H9 (cell line): ENCODE measurements around the gene TRIM27. TPM values are rescaled to one million over a fixed set of nuclear protein-coding genes. Genes with fewer than 3 reads are reported as not detected.

ENCODE experiments used
- DNase-seq: peaks from one replicate; pipeline ENCODE4 v3.0.0-alpha.2; 2017
- H2AFZ ChIP-seq: one replicate; pipeline ENCODE4 v1.6.1; 2013; ENCODE audit warnings: mild to moderate bottlenecking, low read length, control low read depth, moderate library complexity
- H2AK5ac ChIP-seq: 2 replicates; pipeline ENCODE4 v1.6.1; 2013; ENCODE audit warnings: low read length, control low read depth, mixed read lengths; ENCODE audit not compliant: insufficient read length
- H2BK120ac ChIP-seq: one replicate; pipeline ENCODE4 v1.6.1; 2013; ENCODE audit warnings: low read depth, mild to moderate bottlenecking, low read length, control low read depth, inconsistent platforms; ENCODE audit not compliant: poor library complexity, severe bottlenecking
- H2BK12ac ChIP-seq: 2 replicates; pipeline ENCODE4 v1.6.1; 2013; ENCODE audit warnings: low read length, control low read depth, mixed read lengths, low read depth; ENCODE audit not compliant: insufficient read length
- H2BK15ac ChIP-seq: 2 replicates; pipeline ENCODE4 v1.6.1; 2013; ENCODE audit warnings: low read depth, low read length, control low read depth
- H2BK20ac ChIP-seq: one replicate; pipeline ENCODE4 v1.6.1; 2013; ENCODE audit warnings: low read depth, mild to moderate bottlenecking, low read length, control low read depth, inconsistent platforms; ENCODE audit not compliant: poor library complexity, severe bottlenecking
- H2BK5ac ChIP-seq: 2 replicates; pipeline ENCODE4 v1.6.1; 2013; ENCODE audit warnings: low read length, control low read depth, mixed read lengths; ENCODE audit not compliant: insufficient read length
- H3K14ac ChIP-seq: 2 replicates; pipeline ENCODE4 v1.6.1; 2013; ENCODE audit warnings: low read length, control low read depth; ENCODE audit not compliant: insufficient read depth
- H3K18ac ChIP-seq: 2 replicates; pipeline ENCODE4 v1.6.1; 2013; ENCODE audit warnings: low read depth, mild to moderate bottlenecking, mixed read lengths, low read length, control low read depth; ENCODE audit not compliant: insufficient read length
- H3K23ac ChIP-seq: 2 replicates; pipeline ENCODE4 v1.6.1; 2013; ENCODE audit warnings: low read length, control low read depth, mixed read lengths, low read depth; ENCODE audit not compliant: insufficient read length
- H3K23me2 ChIP-seq: 2 replicates; pipeline ENCODE4 v1.6.1; 2013; ENCODE audit warnings: low read depth, mild to moderate bottlenecking, mixed read lengths, low read length, control low read depth; ENCODE audit not compliant: insufficient read length, poor library complexity, severe bottlenecking
- H3K27ac ChIP-seq: 2 replicates; pipeline ENCODE4 v1.5.1; 2013; ENCODE audit warnings: low read length, control low read depth, mixed read lengths, low read depth; ENCODE audit not compliant: insufficient read length
- H3K27me3 ChIP-seq: 2 replicates; pipeline ENCODE4 v1.6.1; 2013; ENCODE audit warnings: low read length, control low read depth, inconsistent platforms; ENCODE audit not compliant: insufficient read depth
- H3K4ac ChIP-seq: 2 replicates; pipeline ENCODE4 v1.6.1; 2013; ENCODE audit warnings: low read depth, mild to moderate bottlenecking, control low read depth, inconsistent platforms, low read length, moderate library complexity
- H3K4me1 ChIP-seq: 2 replicates; pipeline ENCODE4 v1.6.1; 2013; ENCODE audit warnings: low read length, control low read depth, inconsistent platforms; ENCODE audit not compliant: insufficient read depth
- H3K4me2 ChIP-seq: 2 replicates; pipeline ENCODE4 v1.6.1; 2013; ENCODE audit warnings: low read length, control low read depth, mixed read lengths; ENCODE audit not compliant: insufficient read length, insufficient read depth
- H3K56ac ChIP-seq: 2 replicates; pipeline ENCODE4 v1.6.1; 2013; ENCODE audit warnings: low read depth, mild to moderate bottlenecking, mixed read lengths, low read length, control low read depth; ENCODE audit not compliant: insufficient read length
- H3K79me1 ChIP-seq: 2 replicates; pipeline ENCODE4 v1.6.1; 2013; ENCODE audit warnings: low read depth, mild to moderate bottlenecking, moderate library complexity, low read length, control low read depth, inconsistent platforms; ENCODE audit not compliant: insufficient read depth, poor library complexity, severe bottlenecking
- H3K79me2 ChIP-seq: 2 replicates; pipeline ENCODE4 v1.6.1; 2013; ENCODE audit warnings: low read length, control low read depth, inconsistent platforms; ENCODE audit not compliant: insufficient read depth
- H3K9ac ChIP-seq: 2 replicates; pipeline ENCODE4 v1.6.1; 2013; ENCODE audit warnings: low read length, control low read depth, mixed read lengths; ENCODE audit not compliant: insufficient read length; ENCODE audit errors: extremely low read depth
- H3K9me3 ChIP-seq: one replicate; pipeline ENCODE4 v1.6.1; 2013; ENCODE audit warnings: low read depth, low read length, inconsistent platforms; ENCODE audit not compliant: control insufficient read depth
- H3T11ph ChIP-seq: one replicate; pipeline ENCODE4 v1.6.1; 2013; ENCODE audit warnings: mild to moderate bottlenecking, low read length, control low read depth, inconsistent platforms
- H4K20me1 ChIP-seq: one replicate; pipeline ENCODE4 v1.6.1; 2013; ENCODE audit not compliant: control insufficient read depth, insufficient read length, insufficient read depth
- H4K5ac ChIP-seq: 2 replicates; pipeline ENCODE4 v1.6.1; 2013; ENCODE audit warnings: low read depth, mild to moderate bottlenecking, mixed read lengths, low read length, control low read depth; ENCODE audit not compliant: insufficient read length
- H4K8ac ChIP-seq: replicated peaks from 2 replicates; pipeline ENCODE4 v1.6.1; 2013; ENCODE audit warnings: low read length, control low read depth, mixed read lengths, low read depth; ENCODE audit not compliant: insufficient read length
- H4K91ac ChIP-seq: 2 replicates; pipeline ENCODE4 v1.6.1; 2013; ENCODE audit warnings: low read depth, mild to moderate bottlenecking, moderate library complexity, mixed read lengths, low read length, control low read depth; ENCODE audit not compliant: insufficient read length
- H3K27ac Mint-ChIP-seq, 3 experiments: 2 replicates in 2 of 3; 3 replicates in 1 of 3; pipeline ENCODE4 v1.8.0; 2020 to 2021; ENCODE audit warnings: mixed read lengths in 3 of 3, mild to moderate bottlenecking in 1 of 3, moderate library complexity in 1 of 3
- H3K27me3 Mint-ChIP-seq: 2 replicates; pipeline ENCODE4 v1.8.0; 2021; ENCODE audit warnings: low read depth, mild to moderate bottlenecking, moderate library complexity, mixed read lengths
- H3K36me3 Mint-ChIP-seq, 3 experiments: 2 replicates in 2 of 3; 3 replicates in 1 of 3; pipeline ENCODE4 v1.8.0; 2020 to 2021; ENCODE audit warnings: low read depth in 3 of 3, mixed read lengths in 3 of 3; ENCODE audit not compliant: insufficient read depth in 1 of 3
- H3K4me1 Mint-ChIP-seq, 2 experiments: 2 replicates each; pipeline ENCODE4 v1.8.0; 2020; ENCODE audit warnings: mixed read lengths in 2 of 2
- H3K4me3 Mint-ChIP-seq, 2 experiments: 2 replicates in 1 of 2; 3 replicates in 1 of 2; pipeline ENCODE4 v1.8.0; 2020 to 2021; ENCODE audit warnings: mild to moderate bottlenecking in 2 of 2, mixed read lengths in 2 of 2, moderate library complexity in 1 of 2
- H3K9me3 Mint-ChIP-seq, 2 experiments: 2 replicates in 1 of 2; 3 replicates in 1 of 2; pipeline ENCODE4 v1.8.0; 2020; ENCODE audit warnings: mild to moderate bottlenecking in 2 of 2, mixed read lengths in 2 of 2, moderate library complexity in 1 of 2
- WGBS: extraction: QIAGEN DNeasy Blood & Tissue Kit; methylation state at CpG from one replicate; pipeline ENCODE4 v1.1.7; 2013; ENCODE audit warnings: missing lambda C conversion rate, low lambda C conversion rate, mixed read lengths; ENCODE audit not compliant: insufficient read length; ENCODE audit errors: extremely low coverage; 5-methylcytosine and 5-hydroxymethylcytosine counted together
- total RNA-seq: library from RNA; stranded (reverse); gene quantifications from 2 replicates; pipeline ENCODE4 v1.2.1, GENCODE V29; 2021
- TF ChIP-seq, protein P1 (sequence below): fragments of 200-600 bp; sonication (generic); conservative IDR thresholded peaks from 3 replicates; pipeline ENCODE4 v1.8.0; 2021; ENCODE audit warnings: antibody characterized with exemption, mild to moderate bottlenecking

The TRIM27 gene
- total RNA-seq, 1 experiment from 2014 or later, result 98.2 TPM

DNA sequence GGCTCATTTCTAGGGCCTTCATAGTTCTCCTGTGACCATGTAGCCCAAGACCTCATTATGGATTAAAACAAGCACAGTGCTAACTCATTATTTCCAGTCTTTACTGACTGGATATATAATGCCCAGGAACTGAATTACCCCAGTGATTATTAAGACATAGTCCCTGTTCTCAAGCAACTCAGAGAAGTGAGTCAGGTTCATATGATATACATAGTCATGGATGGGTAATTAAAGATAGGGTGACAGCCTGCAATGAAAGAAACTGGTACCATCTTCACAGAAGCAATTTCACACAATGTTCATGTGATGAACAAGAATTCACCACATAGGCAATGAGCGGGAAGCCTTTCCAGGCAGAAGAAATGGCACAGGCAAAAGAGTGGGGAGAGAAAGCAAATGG is 3.5 kb downstream of the TRIM27 start:
- no peak overlapping the region for H3K4ac ChIP-seq
- H3K56ac ChIP-seq, result no peak overlapping the region
- peaks cover 25% of the 10 kb centered on the region for H3K79me1 ChIP-seq
- no peak overlapping the region for H3K27ac ChIP-seq
- no peak overlapping the region for H3K4me3 Mint-ChIP-seq
- H2BK5ac ChIP-seq, result no peak overlapping the region
- no peak overlapping the region for H2AK5ac ChIP-seq
- H3K36me3 Mint-ChIP-seq, result peaks cover 59 to 72% (median 63%) of the 10 kb centered on the region in 3 experiments
- peaks cover 29% of the 10 kb centered on the region; the same call in 1 of the 2 replicates for H3K79me2 ChIP-seq
- no peak overlapping the region for H2BK15ac ChIP-seq
- no peak overlapping the region for H3K4me2 ChIP-seq
- H3K27me3 ChIP-seq, result no peaks in the 10 kb centered on the region
- H3K27ac Mint-ChIP-seq, result no peak overlapping the region
- H4K5ac ChIP-seq, result no peak overlapping the region
- H2AFZ ChIP-seq, result no peak overlapping the region
- no peak overlapping the region for H2BK12ac ChIP-seq
- H3K23me2 ChIP-seq, result peaks cover 4% of the 10 kb centered on the region
- no peak overlapping the region for H2BK20ac ChIP-seq
- no peak for DNase-seq
- no peaks in the 10 kb centered on the region for H4K20me1 ChIP-seq
- no peaks in the 10 kb centered on the region for H3K27me3 Mint-ChIP-seq
- no peak overlapping the region for H4K91ac ChIP-seq
- H2BK120ac ChIP-seq, result no peak overlapping the region
- no peak overlapping the region for H3K14ac ChIP-seq
- no CpG with 5 or more reads among the region's 1 CpG for WGBS
- H3K18ac ChIP-seq, result no peak overlapping the region
- H3K9me3 ChIP-seq, result no peaks in the 10 kb centered on the region
- H3K9me3 Mint-ChIP-seq, result no peaks in the 10 kb centered on the region
- TF ChIP-seq, protein P1, sequence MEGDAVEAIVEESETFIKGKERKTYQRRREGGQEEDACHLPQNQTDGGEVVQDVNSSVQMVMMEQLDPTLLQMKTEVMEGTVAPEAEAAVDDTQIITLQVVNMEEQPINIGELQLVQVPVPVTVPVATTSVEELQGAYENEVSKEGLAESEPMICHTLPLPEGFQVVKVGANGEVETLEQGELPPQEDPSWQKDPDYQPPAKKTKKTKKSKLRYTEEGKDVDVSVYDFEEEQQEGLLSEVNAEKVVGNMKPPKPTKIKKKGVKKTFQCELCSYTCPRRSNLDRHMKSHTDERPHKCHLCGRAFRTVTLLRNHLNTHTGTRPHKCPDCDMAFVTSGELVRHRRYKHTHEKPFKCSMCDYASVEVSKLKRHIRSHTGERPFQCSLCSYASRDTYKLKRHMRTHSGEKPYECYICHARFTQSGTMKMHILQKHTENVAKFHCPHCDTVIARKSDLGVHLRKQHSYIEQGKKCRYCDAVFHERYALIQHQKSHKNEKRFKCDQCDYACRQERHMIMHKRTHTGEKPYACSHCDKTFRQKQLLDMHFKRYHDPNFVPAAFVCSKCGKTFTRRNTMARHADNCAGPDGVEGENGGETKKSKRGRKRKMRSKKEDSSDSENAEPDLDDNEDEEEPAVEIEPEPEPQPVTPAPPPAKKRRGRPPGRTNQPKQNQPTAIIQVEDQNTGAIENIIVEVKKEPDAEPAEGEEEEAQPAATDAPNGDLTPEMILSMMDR, result no peak
- H3K4me1 Mint-ChIP-seq, result peaks cover 14 to 18% of the 10 kb centered on the region in 2 experiments
- no peaks in the 10 kb centered on the region; the same call in 1 of the 2 replicates for H3K4me1 ChIP-seq
- no peak overlapping the region for H4K8ac ChIP-seq
- H3T11ph ChIP-seq, result no peak overlapping the region
- H3K9ac ChIP-seq, result no peak overlapping the region
- no peak overlapping the region for H3K23ac ChIP-seq
